OCI-LY3 (cell line): ENCODE results near the gene TLR3.
"Not testable (repeated sequence)": the region's sequence is repeated elsewhere in the genome, so short reads cannot be mapped to it uniquely, and the experiment has no call there.

ENCODE experiments used
- H2AFZ ChIP-seq: fragments of 200-600, 300-600 bp; shearing (Covaris generic); 2 replicates; pipeline ENCODE4 v1.6.0; 2014; ENCODE audit warnings: antibody characterized with exemption, low read depth, low read length
- H3K27ac ChIP-seq: fragments of 200-600, 300-600 bp; sonication (generic); 2 replicates; pipeline ENCODE4 v1.5.1; 2014; ENCODE audit warnings: mild to moderate bottlenecking, low read length, moderate library complexity, mixed read lengths
- H3K27me3 ChIP-seq: fragments of 200-600, 300-600 bp; sonication (generic); 2 replicates; pipeline ENCODE4 v1.6.1; 2014; ENCODE audit warnings: low read depth, low read length, mixed read lengths
- H3K36me3 ChIP-seq: fragments of 200-600, 300-600 bp; sonication (generic); replicated peaks from 2 replicates; pipeline ENCODE3; 2014; ENCODE audit warnings: low read depth, low read length, mixed read lengths
- H3K4me1 ChIP-seq: fragments of 300-600, 200-600 bp; sonication (generic); 2 replicates; pipeline ENCODE4 v1.6.1; 2014; ENCODE audit warnings: low read length, mixed read lengths
- H3K4me2 ChIP-seq: fragments of 200-600, 300-600 bp; sonication (generic); 2 replicates; pipeline ENCODE4 v1.6.1; 2014; ENCODE audit warnings: low read length, mixed read lengths
- H3K4me3 ChIP-seq: fragments of 300-600, 200-600 bp; sonication (generic); 2 replicates; pipeline ENCODE4 v1.5.1; 2014; ENCODE audit warnings: antibody characterized with exemption, mild to moderate bottlenecking, low read length, moderate library complexity
- H3K79me2 ChIP-seq: fragments of 300-600, 200-600 bp; shearing (Covaris generic); 2 replicates; pipeline ENCODE4 v1.6.1; 2014; ENCODE audit warnings: mild to moderate bottlenecking, low read length, mixed read lengths
- H3K9ac ChIP-seq: fragments of 300-600, 200-600 bp; shearing (Covaris generic); 2 replicates; pipeline ENCODE4 v1.6.0; 2014; ENCODE audit warnings: mild to moderate bottlenecking, low read length, moderate library complexity
- H3K9me3 ChIP-seq: fragments of 200-600, 300-600 bp; shearing (Covaris generic); 2 replicates; pipeline ENCODE4 v1.6.1; 2014; ENCODE audit warnings: low read length, mixed read lengths; ENCODE audit not compliant: insufficient read depth
- H4K20me1 ChIP-seq: fragments of 200-600, 300-600 bp; sonication (generic); 2 replicates; pipeline ENCODE4 v1.6.1; 2016; ENCODE audit warnings: low read length, mixed read lengths; ENCODE audit not compliant: insufficient read depth
- EZH2phosphoT487 ChIP-seq: fragments of 200-600 bp; shearing (Covaris generic); IDR thresholded peaks from 2 replicates; pipeline ENCODE4 v1.6.1; 2018; ENCODE audit warnings: antibody characterized with exemption, mixed run types, low read depth
- TF ChIP-seq, protein P1 (sequence below): fragments of 200-600, 300-600 bp; sonication (generic); IDR thresholded peaks from 2 replicates; pipeline ENCODE4 v1.5.1; 2014; ENCODE audit warnings: antibody characterized with exemption, low read length, low read depth

The TLR3 gene

DNA sequence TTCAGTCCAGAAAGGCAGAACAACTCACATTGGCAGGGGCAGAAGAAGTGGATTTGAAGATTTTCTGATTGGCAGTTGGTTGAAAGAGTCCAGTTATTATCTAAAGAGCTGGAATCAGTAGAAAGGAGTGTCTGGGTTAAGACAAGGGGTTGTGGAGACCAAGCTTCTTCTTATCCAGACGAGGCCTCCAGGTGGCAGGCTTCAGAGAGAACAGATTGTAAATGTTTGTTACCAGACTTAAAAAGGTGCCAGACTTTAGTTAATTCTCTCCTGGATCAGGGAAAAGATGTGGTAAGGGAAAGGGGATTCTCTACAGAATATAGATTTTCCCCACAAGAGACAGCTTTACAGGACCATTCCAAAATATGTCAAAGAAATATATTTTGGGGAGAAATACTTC is 36.7 kb upstream of the TLR3 start:
- H3K4me1 ChIP-seq, result no peaks in the 10 kb centered on the region
- H3K27ac ChIP-seq, result no peak overlapping the region
- no peak overlapping the region for H3K4me3 ChIP-seq
- H3K9ac ChIP-seq, result no peak overlapping the region
- no peak for TF ChIP-seq EZH2phosphoT487
- TF ChIP-seq, protein P1, sequence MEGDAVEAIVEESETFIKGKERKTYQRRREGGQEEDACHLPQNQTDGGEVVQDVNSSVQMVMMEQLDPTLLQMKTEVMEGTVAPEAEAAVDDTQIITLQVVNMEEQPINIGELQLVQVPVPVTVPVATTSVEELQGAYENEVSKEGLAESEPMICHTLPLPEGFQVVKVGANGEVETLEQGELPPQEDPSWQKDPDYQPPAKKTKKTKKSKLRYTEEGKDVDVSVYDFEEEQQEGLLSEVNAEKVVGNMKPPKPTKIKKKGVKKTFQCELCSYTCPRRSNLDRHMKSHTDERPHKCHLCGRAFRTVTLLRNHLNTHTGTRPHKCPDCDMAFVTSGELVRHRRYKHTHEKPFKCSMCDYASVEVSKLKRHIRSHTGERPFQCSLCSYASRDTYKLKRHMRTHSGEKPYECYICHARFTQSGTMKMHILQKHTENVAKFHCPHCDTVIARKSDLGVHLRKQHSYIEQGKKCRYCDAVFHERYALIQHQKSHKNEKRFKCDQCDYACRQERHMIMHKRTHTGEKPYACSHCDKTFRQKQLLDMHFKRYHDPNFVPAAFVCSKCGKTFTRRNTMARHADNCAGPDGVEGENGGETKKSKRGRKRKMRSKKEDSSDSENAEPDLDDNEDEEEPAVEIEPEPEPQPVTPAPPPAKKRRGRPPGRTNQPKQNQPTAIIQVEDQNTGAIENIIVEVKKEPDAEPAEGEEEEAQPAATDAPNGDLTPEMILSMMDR, result no peak; the same call in 1 of the 2 replicates
- H3K79me2 ChIP-seq, result no peaks in the 10 kb centered on the region
- no peak overlapping the region for H3K4me2 ChIP-seq
- H4K20me1 ChIP-seq, result no peaks in the 10 kb centered on the region
- H3K36me3 ChIP-seq, result no peaks in the 10 kb centered on the region
- no peaks in the 10 kb centered on the region for H3K9me3 ChIP-seq
- no peaks in the 10 kb centered on the region for H3K27me3 ChIP-seq
- no peak overlapping the region for H2AFZ ChIP-seq

DNA sequence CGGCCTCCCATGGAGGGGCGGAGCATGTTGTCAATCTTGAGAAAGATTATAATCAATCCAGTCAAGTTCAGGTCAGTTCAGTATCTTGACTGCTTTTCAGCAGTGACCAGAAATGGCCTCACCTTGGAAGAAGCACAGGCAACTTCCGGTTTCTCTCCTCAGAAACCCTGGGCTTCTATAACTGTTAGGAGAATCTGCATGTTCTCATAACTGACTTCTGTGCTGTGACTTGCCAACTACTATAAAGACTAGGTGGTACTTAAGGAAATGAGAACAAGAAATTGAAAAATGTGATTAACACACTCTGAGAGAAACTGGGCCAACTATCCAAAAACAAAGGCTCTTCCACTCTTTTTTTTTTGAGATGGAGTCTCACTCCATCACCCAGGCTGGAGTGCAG is 35.9 kb upstream of the TLR3 start:
- no peak overlapping the region for H3K27ac ChIP-seq
- H3K9ac ChIP-seq, result no peak overlapping the region
- H3K4me2 ChIP-seq, result no peak overlapping the region
- no peak overlapping the region for H2AFZ ChIP-seq
- no peak for TF ChIP-seq EZH2phosphoT487
- TF ChIP-seq, protein P1, result no peak
- H3K4me1 ChIP-seq, result no peaks in the 10 kb centered on the region
- H3K36me3 ChIP-seq, result no peaks in the 10 kb centered on the region
- H3K79me2 ChIP-seq, result no peaks in the 10 kb centered on the region
- no peaks in the 10 kb centered on the region for H3K9me3 ChIP-seq
- H3K4me3 ChIP-seq, result no peak overlapping the region
- H3K27me3 ChIP-seq, result no peaks in the 10 kb centered on the region
- H4K20me1 ChIP-seq, result no peaks in the 10 kb centered on the region

DNA sequence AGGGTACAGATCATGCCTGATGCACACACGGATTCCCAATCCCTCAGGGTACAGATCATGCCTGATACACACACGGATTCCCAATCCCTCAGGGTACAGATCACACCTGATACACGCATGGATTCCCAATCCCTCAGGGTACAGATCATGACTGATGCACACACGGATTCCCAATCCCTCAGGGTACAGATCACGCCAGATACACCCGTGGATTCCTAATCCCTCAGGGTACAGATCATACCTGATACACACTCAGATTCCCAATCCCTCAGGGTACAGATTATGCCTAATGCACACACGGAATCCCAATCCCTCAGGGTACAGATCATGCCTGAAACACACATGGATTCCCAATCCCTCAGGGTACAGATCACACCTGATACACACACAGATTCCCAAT is 34.3 kb upstream of the TLR3 start:
- not testable (repeated sequence) for H3K4me2 ChIP-seq, H3K4me1 ChIP-seq, H3K27ac ChIP-seq, H2AFZ ChIP-seq, H4K20me1 ChIP-seq, H3K36me3 ChIP-seq, H3K79me2 ChIP-seq, H3K4me3 ChIP-seq, H3K9me3 ChIP-seq, H3K27me3 ChIP-seq, H3K9ac ChIP-seq

DNA sequence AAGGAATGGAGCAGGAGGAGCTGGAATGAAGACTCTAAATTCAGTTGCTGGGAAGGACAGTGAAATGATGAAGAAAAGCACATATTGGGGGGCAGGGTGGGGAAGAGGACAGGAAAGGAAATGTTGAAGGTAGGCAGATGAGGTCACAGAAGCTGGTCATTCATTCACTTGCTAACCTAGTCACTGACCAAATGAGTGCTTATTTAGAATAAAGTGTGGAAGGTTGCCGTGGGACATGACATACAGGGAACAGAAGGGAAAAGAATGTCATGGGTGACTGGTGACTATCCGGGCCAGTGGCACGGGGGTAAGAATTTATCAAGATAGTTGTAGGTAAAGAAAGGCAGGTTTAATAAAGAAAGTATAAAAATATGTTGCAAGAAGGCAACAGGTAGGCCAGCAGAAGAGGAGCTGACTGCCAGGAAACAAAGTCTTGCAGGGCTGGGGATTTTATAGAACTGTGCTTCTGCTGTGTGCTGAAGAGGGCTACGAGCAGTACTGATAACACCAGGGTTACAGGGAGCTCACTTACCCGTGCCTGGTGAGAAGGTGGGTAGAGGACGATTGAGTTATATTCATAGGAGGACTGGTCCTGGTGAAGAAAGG is 31.9 kb upstream of the TLR3 start:
- no peak for TF ChIP-seq EZH2phosphoT487
- TF ChIP-seq, protein P1, result no peak
- Histone ChIP-seq H3K27me3 (no peaks in the 10 kb centered on the region), H2AFZ (no peak overlapping the region), H3K79me2 (no peaks in the 10 kb centered on the region), H3K9me3 (no peaks in the 10 kb centered on the region), H4K20me1 (no peaks in the 10 kb centered on the region), H3K36me3 (no peaks in the 10 kb centered on the region), H3K4me2 (no peak overlapping the region), H3K4me3 (no peak overlapping the region), H3K4me1 (no peaks in the 10 kb centered on the region), H3K9ac (no peak overlapping the region), H3K27ac (no peak overlapping the region)
